Endothelial cell of umbilical vein (primary cell): ENCODE data around the gene CHN2. TPM values are rescaled to one million over a fixed set of nuclear protein-coding genes. Genes with fewer than 3 reads are reported as not detected.

Experiments used
- BruUV-seq: library from RNA; stranded (reverse); fragments of 400-500 nt; replicated peaks from 2 replicates; lab custom pipeline; 2021; lab: Mats Ljungman, UMichigan
- CTCF ChIA-PET: fragments of 300-600, 350-600 bp; sonication (Branson Sonifier 250); formaldehyde crosslinking; loops from one replicate; lab custom pipeline; 2021; ENCODE audit warnings: antibody characterized with exemption, inconsistent platforms; lab: Charles Lee
- POLR2A ChIA-PET: fragments of 300-600, 350-600 bp; sonication (Branson Sonifier 250); formaldehyde crosslinking; loops from one replicate; lab custom pipeline; 2021; ENCODE audit warnings: antibody characterized with exemption, inconsistent platforms; lab: Charles Lee
- DNase-seq: peaks from one replicate; pipeline ENCODE4 v3.0.0-alpha.2; 2011; ENCODE audit warnings: low read depth, low spot score
- FAIRE-seq: peaks from 2 replicates; lab custom pipeline; 2011; peaks lifted over from hg19 to GRCh38; lab: Jason Lieb, UNC
- H2AFZ ChIP-seq: 2 replicates; pipeline ENCODE4 v1.6.0; 2012; ENCODE audit warnings: low read depth, low read length, control low read depth, inconsistent platforms
- H3K27ac ChIP-seq: 2 replicates; pipeline ENCODE4 v1.5.1; 2011; ENCODE audit warnings: low read depth, mild to moderate bottlenecking, control low read depth, low read length, moderate library complexity; ENCODE audit not compliant: insufficient read depth
- H3K27me3 ChIP-seq, 2 experiments: 2 replicates each; pipeline versions ENCODE4 v1.6.0 to v1.6.1; 2011; ENCODE audit warnings: low read length in 2 of 2, mixed read lengths in 1 of 2; ENCODE audit not compliant: control insufficient read depth in 2 of 2, insufficient read depth in 2 of 2
- H3K36me3 ChIP-seq, 2 experiments: 2 replicates in 1 of 2; 3 replicates in 1 of 2; pipeline ENCODE4 v1.5.1; 2011; ENCODE audit warnings: low read length in 2 of 2, mild to moderate bottlenecking in 1 of 2, moderate library complexity in 1 of 2; ENCODE audit not compliant: control insufficient read depth in 2 of 2, insufficient read depth in 2 of 2; ENCODE audit errors: extremely low read depth in 1 of 2
- H3K4me1 ChIP-seq: 3 replicates; pipeline ENCODE4 v1.5.1; 2011; ENCODE audit warnings: mild to moderate bottlenecking, low read length; ENCODE audit not compliant: control insufficient read depth, insufficient read depth; ENCODE audit errors: extremely low read depth
- H3K4me2 ChIP-seq: 2 replicates; pipeline ENCODE4 v1.6.1; 2011; ENCODE audit warnings: low read length, control low read depth, mixed read lengths; ENCODE audit not compliant: insufficient read depth
- H3K4me3 ChIP-seq, 3 experiments: fragments of 200-600 bp in 1 of 3; sonication (generic), shearing (Covaris generic) in 1 of 3; replicated peaks in 1 of 3; 2 replicates each; pipeline ENCODE4 v1.5.1; 2011 to 2016; ENCODE audit warnings: control low read depth in 3 of 3, low read length in 3 of 3, mild to moderate bottlenecking in 2 of 3, inconsistent platforms in 1 of 3, low read depth in 1 of 3, moderate library complexity in 1 of 3; ENCODE audit not compliant: insufficient read depth in 1 of 3
- H3K79me2 ChIP-seq: 2 replicates; pipeline ENCODE4 v1.6.0; 2012; ENCODE audit warnings: low read length, inconsistent platforms; ENCODE audit not compliant: control insufficient read depth, insufficient read depth
- H3K9ac ChIP-seq: replicated peaks from 2 replicates; pipeline ENCODE3; 2011; ENCODE audit warnings: low read length, control low read depth; ENCODE audit not compliant: insufficient read depth; ENCODE audit errors: extremely low read depth
- H3K9me1 ChIP-seq: replicated peaks from 3 replicates; pipeline ENCODE4 v1.6.0; 2011; ENCODE audit warnings: mild to moderate bottlenecking, low read length; ENCODE audit not compliant: control insufficient read depth, insufficient read depth; ENCODE audit errors: extremely low read depth
- H3K9me3 ChIP-seq: replicated peaks from 2 replicates; pipeline ENCODE4 v1.5.1; 2012; ENCODE audit warnings: low read length, inconsistent platforms; ENCODE audit not compliant: control insufficient read depth, insufficient read depth
- H4K20me1 ChIP-seq: replicated peaks from 2 replicates; pipeline ENCODE3; 2011; ENCODE audit warnings: mild to moderate bottlenecking, low read length; ENCODE audit not compliant: control insufficient read depth, insufficient read depth; ENCODE audit errors: extremely low read depth
- EZH2 ChIP-seq: IDR thresholded peaks from 2 replicates; pipeline ENCODE4 v1.6.1; 2012; ENCODE audit warnings: borderline replicate concordance, low read depth, mild to moderate bottlenecking, moderate library complexity, low read length, inconsistent platforms; ENCODE audit not compliant: severe bottlenecking
- FOS ChIP-seq: IDR thresholded peaks from 2 replicates; pipeline ENCODE4 v1.6.1; 2011; ENCODE audit warnings: mild to moderate bottlenecking, low read length, moderate library complexity, borderline replicate concordance; ENCODE audit not compliant: insufficient read depth
- GATA2 ChIP-seq: IDR thresholded peaks from 2 replicates; pipeline ENCODE4 v1.7.0; 2011; ENCODE audit warnings: low read depth, mild to moderate bottlenecking, moderate library complexity, mixed read lengths, low read length; ENCODE audit not compliant: insufficient read length, insufficient read depth
- JUN ChIP-seq: IDR thresholded peaks from 2 replicates; pipeline ENCODE4 v1.6.1; 2011; ENCODE audit warnings: borderline replicate concordance, low read depth; ENCODE audit not compliant: insufficient read length, insufficient read depth
- MYC ChIP-seq: IDR thresholded peaks from one replicate; pipeline ENCODE4 v1.6.1; 2011; ENCODE audit warnings: mild to moderate bottlenecking, low read depth, low read length
- POLR2A ChIP-seq: IDR thresholded peaks from 2 replicates; pipeline ENCODE4 v1.6.1; 2012; ENCODE audit warnings: low read depth, mild to moderate bottlenecking, control low read depth, low read length
- POLR2AphosphoS5 ChIP-seq: IDR thresholded peaks from 2 replicates; pipeline ENCODE4 v1.6.1; 2012; ENCODE audit warnings: low read depth, mild to moderate bottlenecking, control low read depth, low read length, moderate library complexity; ENCODE audit not compliant: insufficient read depth
- dilution Hi-C: fragments of 300-500 bp; cut with MboI; formaldehyde crosslinking; loops from one replicate; pipeline ENCODE4 v1.15.0; 2019; ENCODE audit warnings: low sequenced_read_pairs; ENCODE audit not compliant: extremely low pct_ligation_motif_present
- intact Hi-C: fragments of 100-400 bp; cut with micrococcal nuclease; formaldehyde crosslinking; loops from one replicate; pipeline ENCODE4 v1.10.0; 2022
- polyA plus RNA-seq, 4 experiments: library from polyadenylated mRNA; depleted of rRNA in 3 of 4; stranded (reverse) in 3 of 4; unstranded in 1 of 4; fragments of >200 nt; gene quantifications; 2 replicates each; pipeline versions ENCODE4 v1.2.1 to v1.2.3, GENCODE V29; 2011 to 2012; ENCODE audit warnings: missing spikeins in 1 of 4
- total RNA-seq: library from RNA; stranded (reverse); gene quantifications from 2 replicates; pipeline ENCODE4 v1.2.3, GENCODE V29; 2021
- TF ChIP-seq, protein P1 (sequence below), 2 donors: IDR thresholded peaks; 1 replicate in 1 of 2; 2 replicates in 1 of 2; pipeline ENCODE4 v1.5.1; 2011; ENCODE audit warnings: low read length in 2 of 2, mild to moderate bottlenecking in 2 of 2, moderate library complexity in 2 of 2, control low read depth in 1 of 2, inconsistent platforms in 1 of 2, low read depth in 1 of 2; ENCODE audit not compliant: insufficient read depth in 1 of 2; ENCODE audit errors: extremely low read depth in 1 of 2
- TF ChIP-seq, protein P2 (sequence below): IDR thresholded peaks from 2 replicates; pipeline ENCODE4 v1.6.1; 2011; ENCODE audit not compliant: insufficient read depth, insufficient read length

Gene CHN2
- total and polyA plus RNA-seq, 2 donors (not counting 3 experiments of a cell fraction or from before 2014, with no cell fraction given), result 1.4 to 5.0 TPM

DNA sequence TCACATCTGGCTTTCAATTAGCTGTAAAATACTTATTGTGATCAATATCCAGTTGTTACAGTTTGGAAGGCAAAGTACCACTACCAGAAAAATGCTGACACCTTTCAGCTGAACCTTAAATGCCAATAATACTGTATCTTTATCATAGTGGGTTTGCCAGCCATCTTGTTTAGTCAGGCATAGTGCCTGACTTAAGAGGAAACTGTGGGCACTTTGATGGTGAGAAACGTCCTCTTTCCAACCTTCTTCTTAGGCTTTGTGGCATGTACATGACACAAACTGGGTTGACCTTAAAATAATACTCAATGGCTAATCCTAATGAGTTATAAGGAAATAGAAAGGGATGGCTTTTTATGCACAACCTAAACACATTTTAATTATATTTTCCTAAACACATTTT is 316.8 kb downstream of the CHN2 start:
- no peaks in the 10 kb centered on the region for H3K9me3 ChIP-seq
- H3K4me2 ChIP-seq, result no peak overlapping the region
- H3K27ac ChIP-seq, result no peak overlapping the region
- intact Hi-C loops, result no loop called here
- dilution Hi-C loops, result no loop called here
- no peaks in the 10 kb centered on the region for H3K79me2 ChIP-seq
- TF ChIP-seq JUN, result no peak
- no peak for TF ChIP-seq POLR2A
- no peak for TF ChIP-seq GATA2
- TF ChIP-seq FOS, result no peak
- TF ChIP-seq, protein P1, sequence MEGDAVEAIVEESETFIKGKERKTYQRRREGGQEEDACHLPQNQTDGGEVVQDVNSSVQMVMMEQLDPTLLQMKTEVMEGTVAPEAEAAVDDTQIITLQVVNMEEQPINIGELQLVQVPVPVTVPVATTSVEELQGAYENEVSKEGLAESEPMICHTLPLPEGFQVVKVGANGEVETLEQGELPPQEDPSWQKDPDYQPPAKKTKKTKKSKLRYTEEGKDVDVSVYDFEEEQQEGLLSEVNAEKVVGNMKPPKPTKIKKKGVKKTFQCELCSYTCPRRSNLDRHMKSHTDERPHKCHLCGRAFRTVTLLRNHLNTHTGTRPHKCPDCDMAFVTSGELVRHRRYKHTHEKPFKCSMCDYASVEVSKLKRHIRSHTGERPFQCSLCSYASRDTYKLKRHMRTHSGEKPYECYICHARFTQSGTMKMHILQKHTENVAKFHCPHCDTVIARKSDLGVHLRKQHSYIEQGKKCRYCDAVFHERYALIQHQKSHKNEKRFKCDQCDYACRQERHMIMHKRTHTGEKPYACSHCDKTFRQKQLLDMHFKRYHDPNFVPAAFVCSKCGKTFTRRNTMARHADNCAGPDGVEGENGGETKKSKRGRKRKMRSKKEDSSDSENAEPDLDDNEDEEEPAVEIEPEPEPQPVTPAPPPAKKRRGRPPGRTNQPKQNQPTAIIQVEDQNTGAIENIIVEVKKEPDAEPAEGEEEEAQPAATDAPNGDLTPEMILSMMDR (IDR thresholded peaks at IDR 0.05; ENCODE audit: extremely low read depth in 1 of 2, insufficient read depth in 1 of 2, low read depth in 1 of 2, low read length in 2 of 2), result no peak
- TF ChIP-seq EZH2, result no peak
- TF ChIP-seq, protein P2, sequence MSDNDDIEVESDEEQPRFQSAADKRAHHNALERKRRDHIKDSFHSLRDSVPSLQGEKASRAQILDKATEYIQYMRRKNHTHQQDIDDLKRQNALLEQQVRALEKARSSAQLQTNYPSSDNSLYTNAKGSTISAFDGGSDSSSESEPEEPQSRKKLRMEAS, result no peak
- no peak for TF ChIP-seq POLR2AphosphoS5
- TF ChIP-seq MYC, result no peak
- no peak for FAIRE-seq
- H3K27me3 ChIP-seq, result no peaks in the 10 kb centered on the region
- ChIA-PET POLR2A (no interaction called here), CTCF (interaction anchor here (1.2 kb wide), 1 partner anchor 14 kb away, joined by 3 read pairs; no protein-coding TSS in a partner anchor)
- no peaks in the 10 kb centered on the region for H3K36me3 ChIP-seq
- H3K4me1 ChIP-seq, result peaks cover 6% of the 10 kb centered on the region
- BruUV-seq, result no TSS peak
- H3K9me1 ChIP-seq, result no peaks in the 10 kb centered on the region
- no peak overlapping the region for H3K4me3 ChIP-seq
- no peak overlapping the region for H3K9ac ChIP-seq
- H2AFZ ChIP-seq, result no peak overlapping the region
- no peak for DNase-seq
- no peaks in the 10 kb centered on the region for H4K20me1 ChIP-seq
